ENCODE results near the gene ZNF280A. TPM values are rescaled to one million over a fixed set of nuclear protein-coding genes. Genes with fewer than 3 reads are reported as not detected.
"Not testable (repeated sequence)": the region's sequence is repeated elsewhere in the genome, so short reads cannot be mapped to it uniquely, and the experiment has no call there.

ZNF280A gene
- polyA plus RNA-seq, 5 donors = not detected

GRCh38 chr22:22468794-22469469, 51.1 kb downstream of the ZNF280A start:
- not testable (repeated sequence) for DNase-seq

GRCh38 chr22:22467112-22467511, 53.0 kb downstream of the ZNF280A start:
- no peak for DNase-seq

GRCh38 chr22:22465782-22466181, 54.3 kb downstream of the ZNF280A start:
- no peak for DNase-seq

- no peak for DNase-seq
Observed at GRCh38 chr22:22465094-22465602, 54.9 kb downstream of the ZNF280A start.

GRCh38 chr22:22464541-22465054, 55.5 kb downstream of the ZNF280A start:
- DNase-seq = no peak

- DNase-seq = peak; percentile 16 to 45
Observed at GRCh38 chr22:22463855-22464540, 56.1 kb downstream of the ZNF280A start.

Other genes starting within 250 kb of the ZNF280A start
- gene ZNF280B, start 11.5 kb downstream of the ZNF280A start, polyA plus RNA-seq (ENCODE audit: insufficient read depth in 1 of 5, insufficient read length in 5 of 5, low replicate concordance in 1 of 5) = 1 to 10 TPM; 3.3 to 4.8 (median 3.8) TPM
- gene PRAME, start 39.0 kb upstream of the ZNF280A start, polyA plus RNA-seq (ENCODE audit: insufficient read depth in 1 of 5, insufficient read length in 5 of 5, low replicate concordance in 1 of 5) = not detected
- gene GGTLC2, start 124.3 kb upstream of the ZNF280A start, polyA plus RNA-seq (ENCODE audit: insufficient read depth in 1 of 5, insufficient read length in 5 of 5, low replicate concordance in 1 of 5) = under 1 TPM in 4 of 5 donors, not detected in 1; 0.21 to 0.43 (median 0.34) TPM

Data from right lung (tissue), 5 donors.